Breast epithelium (tissue), 3 donors: ENCODE data around the gene RELA.

ENCODE experiments used
- POLR2A ChIP-seq: fragments of 450-650 bp; IDR thresholded peaks from one replicate; pipeline ENCODE4 v1.6.1; 2016; ENCODE audit warnings: antibody characterized with exemption, mild to moderate bottlenecking, moderate library complexity
- POLR2AphosphoS5 ChIP-seq, 3 donors: sonication (generic); formaldehyde crosslinking; IDR thresholded peaks; one replicate each; pipeline ENCODE4 v1.6.1; 2017; ENCODE audit warnings: antibody characterized with exemption in 3 of 3
- TF ChIP-seq, protein P1 (sequence below), 3 donors: fragments of 450-650 bp; IDR thresholded peaks; one replicate each; pipeline ENCODE4 v1.5.1; 2016 to 2017; ENCODE audit warnings: antibody characterized with exemption in 3 of 3, mild to moderate bottlenecking in 3 of 3, moderate library complexity in 3 of 3

DNA sequence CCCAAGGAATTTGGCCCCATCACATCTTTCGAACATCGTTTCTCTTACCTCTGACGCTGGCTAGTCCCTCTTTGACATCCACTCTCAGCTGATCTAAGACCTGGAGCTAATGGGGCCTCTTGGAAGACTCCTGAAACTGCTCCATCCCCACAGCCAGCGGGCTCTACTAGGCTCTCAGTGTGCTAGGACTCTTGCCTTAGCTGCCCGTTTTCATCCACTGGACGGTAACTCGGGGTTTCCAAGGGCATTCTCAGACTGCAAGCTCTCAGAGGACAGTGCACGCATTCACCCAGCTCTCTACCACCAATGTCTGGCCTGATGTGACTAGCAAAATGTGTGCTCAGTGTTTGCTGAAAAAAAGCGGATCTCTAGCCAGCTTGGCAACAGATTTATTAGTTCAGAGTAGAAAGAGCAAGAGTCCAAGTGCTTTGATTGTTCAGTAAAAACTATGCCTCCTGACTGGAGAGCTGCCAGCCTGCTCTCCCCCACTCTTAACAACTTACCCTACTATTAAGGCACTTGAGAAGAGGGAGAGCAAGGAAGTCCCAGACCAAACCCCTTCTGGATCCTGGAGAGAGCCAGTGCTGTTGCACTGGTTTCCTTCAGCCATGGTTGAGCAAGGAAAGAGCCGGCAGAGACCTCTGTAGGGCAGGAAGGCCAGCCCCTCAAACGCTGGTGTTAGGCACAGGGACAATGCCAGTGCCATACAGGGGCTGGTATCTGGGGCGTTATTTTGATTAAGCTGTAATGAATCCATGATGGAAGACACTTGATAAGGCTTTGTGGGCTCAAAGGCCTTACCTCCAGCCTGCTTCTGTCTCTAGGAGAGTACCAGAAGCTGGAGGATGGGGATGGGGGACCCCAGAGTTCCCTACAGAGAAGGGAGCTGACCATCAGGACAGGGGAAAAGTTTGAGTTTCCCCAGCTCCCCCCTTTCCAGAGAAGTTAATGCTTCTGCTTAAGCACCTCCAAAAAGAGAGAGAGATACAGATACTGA lies 9.2 kb downstream of the RELA start:
- TF ChIP-seq POLR2A (no peak), POLR2AphosphoS5 (IDR thresholded peaks at IDR 0.05) (no peak)
- TF ChIP-seq, protein P1, sequence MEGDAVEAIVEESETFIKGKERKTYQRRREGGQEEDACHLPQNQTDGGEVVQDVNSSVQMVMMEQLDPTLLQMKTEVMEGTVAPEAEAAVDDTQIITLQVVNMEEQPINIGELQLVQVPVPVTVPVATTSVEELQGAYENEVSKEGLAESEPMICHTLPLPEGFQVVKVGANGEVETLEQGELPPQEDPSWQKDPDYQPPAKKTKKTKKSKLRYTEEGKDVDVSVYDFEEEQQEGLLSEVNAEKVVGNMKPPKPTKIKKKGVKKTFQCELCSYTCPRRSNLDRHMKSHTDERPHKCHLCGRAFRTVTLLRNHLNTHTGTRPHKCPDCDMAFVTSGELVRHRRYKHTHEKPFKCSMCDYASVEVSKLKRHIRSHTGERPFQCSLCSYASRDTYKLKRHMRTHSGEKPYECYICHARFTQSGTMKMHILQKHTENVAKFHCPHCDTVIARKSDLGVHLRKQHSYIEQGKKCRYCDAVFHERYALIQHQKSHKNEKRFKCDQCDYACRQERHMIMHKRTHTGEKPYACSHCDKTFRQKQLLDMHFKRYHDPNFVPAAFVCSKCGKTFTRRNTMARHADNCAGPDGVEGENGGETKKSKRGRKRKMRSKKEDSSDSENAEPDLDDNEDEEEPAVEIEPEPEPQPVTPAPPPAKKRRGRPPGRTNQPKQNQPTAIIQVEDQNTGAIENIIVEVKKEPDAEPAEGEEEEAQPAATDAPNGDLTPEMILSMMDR (IDR thresholded peaks at IDR 0.05), result no peak
